Embryonic facial prominence (tissue), 1 donor: ENCODE measurements around the gene MAD1L1.

Experiments
- DNase-seq: peaks from one replicate; pipeline ENCODE4 v3.0.0-alpha.2; 2016; ENCODE audit errors: extremely low spot score

The MAD1L1 gene

DNA sequence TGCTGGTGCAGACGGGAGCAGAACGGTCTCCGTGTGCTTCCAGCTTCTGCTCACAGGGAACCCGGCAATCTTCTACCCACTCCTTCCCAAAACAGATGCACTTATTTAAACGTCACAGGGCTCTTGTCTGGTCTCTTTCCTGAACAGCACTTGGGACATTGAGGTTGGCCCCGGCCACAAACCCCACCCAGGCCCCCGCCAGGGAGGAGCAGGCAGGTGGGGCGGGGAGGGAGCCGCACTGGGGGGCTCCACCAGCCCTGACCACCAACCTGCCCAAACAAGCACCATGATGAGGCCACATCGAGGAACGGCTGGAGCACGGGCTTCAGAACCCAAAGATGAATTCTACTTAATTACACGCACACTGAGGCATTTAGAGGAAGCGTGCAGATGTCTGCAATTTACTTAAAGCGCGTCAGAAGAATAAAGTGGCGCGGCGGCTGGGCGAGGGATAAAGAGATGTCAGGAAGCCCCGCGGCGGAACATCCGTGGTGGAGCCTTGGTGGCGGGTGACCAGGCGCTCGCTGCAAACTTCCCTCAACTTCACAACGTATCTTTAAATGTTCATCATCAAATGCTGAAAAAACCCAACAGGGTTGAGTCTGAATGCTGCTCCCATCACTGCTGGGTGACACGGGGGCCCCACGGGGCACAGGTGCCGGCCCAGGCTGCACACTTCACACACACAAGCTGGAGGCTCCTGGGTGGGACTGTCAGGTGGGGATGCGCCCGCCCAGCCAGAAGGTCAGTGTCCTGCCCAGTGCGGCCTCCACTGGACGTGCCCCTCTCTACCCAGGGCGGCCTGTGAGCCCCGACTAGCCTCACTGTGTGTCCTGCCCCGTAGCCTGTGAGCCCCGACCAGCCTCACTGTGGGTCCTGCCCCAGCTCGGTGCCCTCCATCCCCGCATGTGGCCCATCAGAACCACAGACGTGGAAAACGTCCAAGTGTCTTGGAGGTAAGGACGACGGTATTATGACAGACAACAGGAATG, 279.2 kb downstream of the MAD1L1 start:
- DNase-seq = no peak

DNA sequence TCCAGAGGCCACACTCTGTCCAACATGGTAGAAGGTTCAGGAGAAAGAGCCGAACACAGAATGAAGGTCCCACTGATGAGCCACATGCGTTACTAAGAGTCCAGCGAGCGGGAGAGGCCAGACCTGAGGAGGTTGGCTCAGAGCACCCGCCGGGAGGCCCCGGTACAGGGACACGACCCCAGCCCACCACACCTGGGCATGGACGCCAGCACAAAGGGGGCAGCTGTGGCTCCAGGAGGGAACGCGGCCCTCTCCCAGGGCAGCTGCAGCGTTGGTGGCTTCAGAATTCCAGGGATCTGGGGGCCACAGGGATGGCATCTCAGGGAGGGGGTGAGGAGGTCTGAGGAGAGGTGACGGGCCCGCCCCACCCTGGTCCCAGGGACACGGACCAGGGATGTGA, 280.0 kb downstream of the MAD1L1 start:
- no peak for DNase-seq

DNA sequence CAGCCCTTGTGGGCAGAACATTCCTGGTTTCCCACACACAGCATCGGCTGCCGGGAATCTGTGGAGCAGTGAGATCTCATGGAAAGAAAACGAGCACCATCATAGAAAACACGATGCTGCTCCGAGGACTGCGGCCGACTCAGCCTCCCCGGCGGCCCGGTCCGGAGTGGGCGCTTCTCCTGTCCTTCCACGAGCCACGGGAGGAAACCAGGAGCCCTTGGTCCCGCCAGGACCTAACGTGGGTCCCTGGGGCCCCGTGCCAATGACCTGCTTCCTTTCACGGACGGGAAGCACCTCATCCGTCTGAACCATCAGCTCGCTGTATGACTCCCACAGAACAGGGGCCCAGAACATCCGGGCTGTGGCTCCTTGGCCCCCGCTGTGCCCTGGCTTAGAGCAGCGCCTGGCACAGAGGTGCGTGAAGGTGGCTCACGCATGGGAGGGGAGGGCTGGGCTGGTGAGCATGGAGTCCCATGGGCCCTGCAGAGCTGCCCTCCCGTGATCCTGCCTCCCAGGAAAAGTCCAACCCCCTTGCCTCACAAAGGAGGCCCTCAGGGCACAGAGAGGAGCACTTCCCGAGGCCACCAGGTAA, 280.5 kb downstream of the MAD1L1 start:
- DNase-seq = no peak

- no peak for DNase-seq
These were observed 281.1 kb downstream of the MAD1L1 start for GRCh38 chr7:1951600-1951999.

GRCh38 chr7:1951159-1951536, 281.6 kb downstream of the MAD1L1 start:
- DNase-seq = no peak

- no peak for DNase-seq
These were observed 282.1 kb downstream of the MAD1L1 start for GRCh38 chr7:1950452-1951158.

DNA sequence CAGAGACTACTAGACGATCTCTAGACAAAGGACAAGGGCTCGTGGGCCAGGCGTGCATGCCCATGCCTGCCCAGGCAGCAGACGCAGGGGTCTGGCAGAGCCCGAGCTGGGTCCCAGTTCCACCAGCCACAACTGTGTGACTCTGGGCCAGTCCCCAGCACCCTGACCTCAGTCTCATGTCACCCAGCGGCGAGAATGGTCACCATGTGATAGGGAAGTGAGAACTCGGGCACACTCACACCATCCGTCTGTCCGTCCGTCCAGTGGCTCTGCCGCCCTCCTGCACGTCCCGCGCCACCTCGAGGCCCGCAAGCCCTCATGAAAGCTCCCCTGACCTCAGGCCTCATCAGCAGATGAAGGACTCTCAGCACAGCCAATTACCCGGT, 282.7 kb downstream of the MAD1L1 start:
- no peak for DNase-seq

- DNase-seq = no peak
These were observed 283.1 kb downstream of the MAD1L1 start for GRCh38 chr7:1949681-1950055.

GRCh38 chr7:1948887-1949680, 283.7 kb downstream of the MAD1L1 start:
- no peak for DNase-seq

- no peak for DNase-seq
These were observed 284.4 kb downstream of the MAD1L1 start for GRCh38 chr7:1948301-1948796.

- DNase-seq = no peak
These were observed 285.0 kb downstream of the MAD1L1 start for GRCh38 chr7:1947586-1948217.

DNA sequence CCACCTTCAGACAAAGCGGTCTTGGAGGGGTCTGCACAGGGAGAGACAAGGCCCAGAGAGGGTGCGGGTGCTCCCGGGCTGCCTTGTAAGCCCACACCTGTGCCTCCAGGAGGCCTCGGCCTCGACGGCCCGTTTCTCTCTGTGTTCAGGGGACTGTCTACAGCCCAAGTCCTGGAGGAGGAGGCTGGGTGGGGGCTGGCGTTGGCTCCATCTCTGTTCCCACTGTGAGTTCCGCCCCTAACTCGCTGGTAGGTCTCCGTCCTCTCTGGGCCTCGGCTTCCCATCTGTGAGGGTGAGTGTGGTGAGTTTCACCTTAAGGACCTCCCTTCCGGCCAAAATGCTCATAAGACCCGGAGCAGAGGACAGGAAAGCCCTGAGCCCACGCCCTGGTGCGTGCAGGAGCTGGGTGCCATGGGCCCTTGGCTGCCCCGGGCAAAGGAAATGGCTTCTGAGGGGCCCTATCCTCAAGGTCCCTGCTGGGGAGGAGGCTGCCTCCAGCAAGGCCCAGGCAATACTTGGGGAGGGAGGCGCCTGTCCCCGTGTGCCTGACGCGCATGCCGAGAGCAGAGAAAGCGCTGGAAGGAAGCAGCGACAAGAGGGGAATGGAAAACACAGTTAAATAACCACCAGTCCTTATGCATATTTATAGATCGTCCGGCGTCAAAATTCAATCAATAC, 285.8 kb downstream of the MAD1L1 start:
- no peak for DNase-seq

- DNase-seq = no peak
These were observed 286.5 kb downstream of the MAD1L1 start for GRCh38 chr7:1946025-1946772.

GRCh38 chr7:1945558-1945957, 287.2 kb downstream of the MAD1L1 start:
- DNase-seq = no peak

GRCh38 chr7:1944619-1945210, 288.0 kb downstream of the MAD1L1 start:
- no peak for DNase-seq

- no peak for DNase-seq
These were observed 288.7 kb downstream of the MAD1L1 start for GRCh38 chr7:1943933-1944618.

DNA sequence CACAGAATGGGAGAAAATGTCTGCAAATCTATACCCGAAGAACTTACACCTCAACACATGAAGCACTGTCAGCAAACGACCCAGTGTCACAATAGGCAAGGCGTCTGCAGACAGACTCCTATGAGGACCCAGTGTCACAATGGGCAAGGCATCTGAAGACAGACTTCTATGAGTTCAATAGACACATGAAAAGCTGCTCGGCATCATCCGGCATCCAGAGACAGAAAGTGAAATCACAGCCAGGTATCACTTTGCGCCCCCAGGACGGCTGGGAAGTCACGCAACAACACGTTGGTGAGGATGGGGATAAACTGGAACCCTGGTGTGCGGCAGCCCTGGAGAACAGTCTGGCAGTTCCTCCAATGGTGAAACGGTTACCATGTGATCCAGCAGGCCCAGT, 289.4 kb downstream of the MAD1L1 start:
- no peak for DNase-seq

DNA sequence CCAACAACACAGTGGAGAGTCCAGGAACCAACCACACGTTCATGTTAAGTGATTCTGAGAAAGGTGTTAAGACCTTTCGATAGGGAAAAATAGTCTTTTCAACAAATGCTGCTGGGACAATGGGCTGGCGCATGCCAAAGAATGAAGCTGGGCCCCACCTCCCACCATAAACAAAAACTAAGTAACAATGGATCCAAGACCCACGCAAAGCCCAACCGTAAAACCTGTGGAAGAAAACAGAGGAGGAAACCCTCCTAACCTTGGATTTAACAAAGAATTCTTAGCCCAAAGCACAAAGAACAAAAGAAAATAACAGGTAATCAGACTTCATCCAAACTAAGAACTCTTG, 289.8 kb downstream of the MAD1L1 start:
- no peak for DNase-seq
